GM18870 (cell line): ENCODE results near the gene HAPLN2.

Source experiments
- ATAC-seq: cut with Tn5 transposase; IDR thresholded peaks from one replicate; pipeline ENCODE4 v1.9.1; 2021; ENCODE audit warnings: moderate library complexity; ENCODE audit not compliant: unreplicated experiment

HAPLN2 gene

GRCh38 chr1:156659988-156660751 is 41.0 kb downstream of the HAPLN2 start:
- no peak for ATAC-seq

DNA sequence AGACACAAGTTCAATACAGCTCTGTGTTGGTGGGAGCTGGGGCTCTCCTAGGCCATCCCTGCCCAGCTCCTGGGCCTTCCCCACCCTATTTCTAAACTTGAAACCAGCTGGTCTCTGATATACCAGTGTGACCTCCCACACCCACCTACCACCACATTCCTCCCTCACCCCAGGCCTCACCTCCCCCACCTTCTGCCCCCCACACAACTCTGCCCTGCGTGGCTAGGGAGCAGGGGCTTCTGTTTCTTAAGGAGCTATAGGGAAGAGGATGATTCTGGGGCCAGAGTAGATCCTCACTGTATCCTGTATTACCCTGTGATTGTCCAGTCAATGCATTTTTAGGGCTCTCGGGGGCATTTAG is 41.5 kb downstream of the HAPLN2 start:
- ATAC-seq: no peak

DNA sequence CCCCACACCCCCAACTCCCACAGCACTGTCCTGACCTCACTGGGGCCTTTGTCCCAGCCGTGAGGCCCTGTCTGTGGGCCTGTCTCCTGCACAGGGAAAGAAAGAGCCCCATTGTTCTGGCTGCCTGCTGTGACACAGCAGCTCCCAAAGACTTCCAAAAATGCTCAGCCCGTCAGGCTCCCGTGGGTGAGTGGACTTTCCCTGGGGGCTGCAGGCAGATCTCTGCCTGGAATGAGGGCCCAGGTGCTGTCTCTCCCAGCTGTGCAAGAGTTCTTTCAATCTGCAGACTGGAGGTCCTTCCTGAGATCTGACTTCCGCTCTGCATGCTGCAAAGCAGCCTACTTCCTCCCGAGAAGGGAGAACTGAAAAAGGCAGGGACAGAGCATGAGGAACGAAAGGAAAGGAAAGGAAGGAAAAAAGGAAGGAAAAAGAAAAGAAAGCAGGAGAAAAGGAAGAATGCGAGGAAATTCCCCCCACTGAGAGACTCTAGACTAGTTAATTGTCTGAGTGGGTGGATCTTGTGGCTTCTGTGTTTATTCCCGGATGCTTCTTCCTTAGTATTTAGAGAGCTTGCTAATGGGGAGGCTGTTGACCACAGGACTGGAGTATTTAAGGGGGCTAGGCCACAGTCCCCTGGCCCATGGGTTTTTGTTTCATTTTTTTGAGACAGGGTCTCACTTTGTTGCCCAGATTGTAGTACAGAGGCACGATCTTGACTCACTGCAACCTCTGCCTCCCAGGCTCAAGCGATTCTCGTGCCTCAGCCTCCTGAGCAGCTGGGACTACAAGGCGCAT is 43.0 kb downstream of the HAPLN2 start:
- no peak for ATAC-seq

DNA sequence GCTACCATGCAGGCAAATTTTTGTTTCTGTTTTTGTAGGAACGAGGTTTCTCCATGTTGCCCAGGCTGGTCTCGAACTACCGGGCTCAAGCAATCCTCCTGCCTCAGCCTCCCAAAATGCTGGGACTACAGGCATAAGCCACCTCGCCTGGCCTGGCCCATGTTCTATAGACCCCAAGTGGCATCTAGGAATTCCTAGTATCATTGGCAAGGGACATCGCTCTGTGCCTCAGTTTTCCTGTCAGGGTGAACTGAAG is 43.5 kb downstream of the HAPLN2 start:
- ATAC-seq: no peak

DNA sequence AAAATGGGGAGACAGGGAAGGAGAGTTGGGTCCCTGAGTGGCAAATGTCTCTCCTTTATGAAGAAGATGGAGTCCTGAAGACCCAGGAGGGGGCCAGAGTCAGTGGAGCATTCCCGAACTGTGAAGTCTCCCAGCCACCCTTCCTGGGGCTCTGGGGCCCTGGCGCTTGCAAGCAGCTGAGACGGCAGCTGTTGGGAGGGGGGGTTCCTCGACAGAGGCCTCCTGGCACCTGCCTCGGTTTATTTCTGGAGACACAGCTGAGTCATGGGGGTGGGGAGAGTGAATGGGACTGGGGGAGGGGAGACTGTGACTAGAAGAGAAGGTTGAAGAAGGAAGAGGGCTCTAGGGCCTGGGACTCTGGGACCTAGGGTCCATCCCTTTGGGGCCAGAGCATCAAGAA is 44.0 kb downstream of the HAPLN2 start:
- ATAC-seq: no peak

DNA sequence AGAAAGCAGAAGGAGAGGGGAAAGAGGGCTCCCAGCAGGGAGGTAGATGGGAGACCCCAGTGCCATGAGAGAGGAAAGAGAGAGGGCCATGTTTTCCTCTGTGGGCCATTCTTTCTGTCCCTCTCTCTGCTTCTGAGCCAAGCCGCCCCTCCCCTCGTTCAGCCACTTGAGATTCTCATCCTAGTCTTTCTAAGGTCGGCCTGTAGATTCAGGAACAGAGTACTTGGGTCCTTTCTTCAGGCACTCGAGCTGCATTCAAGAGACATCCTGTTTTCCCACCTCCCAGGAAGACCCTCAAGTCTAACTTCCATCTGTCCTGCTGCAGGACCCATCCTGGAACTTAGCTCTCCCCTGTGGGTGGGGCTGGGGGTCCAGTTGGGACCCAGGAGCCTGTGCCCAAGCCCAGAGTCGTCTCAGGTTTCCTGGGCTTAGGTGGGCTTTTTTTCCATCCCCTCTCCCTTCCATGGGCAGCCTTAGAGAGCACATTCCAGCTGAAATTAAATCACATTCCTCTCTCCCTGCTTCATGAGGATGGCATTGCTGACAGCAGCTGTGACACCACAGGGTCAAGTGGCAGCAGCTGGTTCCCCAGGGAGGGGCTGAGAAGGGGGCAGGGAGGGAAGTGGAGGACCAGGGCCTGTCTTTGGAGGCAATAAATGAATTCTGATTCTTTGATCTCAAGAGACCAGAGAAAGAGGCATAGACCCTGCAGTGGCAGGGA is 45.0 kb downstream of the HAPLN2 start:
- ATAC-seq: no peak

GRCh38 chr1:156664767-156665411 is 45.7 kb downstream of the HAPLN2 start:
- ATAC-seq: no peak

- ATAC-seq: no peak
Measured at GRCh38 chr1:156665539-156665938, 46.3 kb downstream of the HAPLN2 start.

DNA sequence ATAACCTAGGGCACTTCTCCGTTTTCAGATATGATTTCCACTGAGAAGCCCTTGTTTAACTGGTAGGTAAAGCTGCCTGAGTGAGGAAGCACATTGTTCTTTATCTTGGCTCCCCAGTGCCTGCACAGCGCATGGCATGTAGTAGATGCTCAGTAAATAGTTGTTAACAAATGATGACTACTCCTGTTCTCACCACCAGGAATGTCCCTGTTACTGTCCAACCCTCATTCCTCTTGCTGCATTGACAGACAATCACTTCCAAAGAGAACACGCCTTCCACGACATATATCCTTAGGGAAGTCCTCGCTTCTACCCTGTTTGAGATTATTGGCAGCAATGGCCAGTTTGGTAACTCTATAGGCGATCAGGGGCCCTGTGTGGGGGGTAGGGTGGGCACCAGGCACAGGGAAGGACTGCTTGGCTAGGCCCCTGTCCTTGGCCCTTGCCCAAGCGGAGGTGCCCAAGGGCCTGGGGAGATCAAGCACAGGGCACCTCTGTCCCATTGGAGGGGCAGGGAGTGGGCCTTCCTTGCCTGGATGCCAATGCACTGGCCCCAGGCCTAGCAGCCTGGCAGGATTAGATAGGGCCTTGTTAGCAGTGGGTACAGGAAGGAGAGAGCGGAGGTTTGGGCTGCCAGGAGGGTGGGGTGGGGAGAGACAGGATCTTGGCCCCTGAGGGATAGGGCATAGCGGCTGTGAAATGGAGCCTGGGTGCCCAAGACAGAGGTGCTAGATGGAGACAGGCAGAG is 47.8 kb downstream of the HAPLN2 start:
- no peak for ATAC-seq

DNA sequence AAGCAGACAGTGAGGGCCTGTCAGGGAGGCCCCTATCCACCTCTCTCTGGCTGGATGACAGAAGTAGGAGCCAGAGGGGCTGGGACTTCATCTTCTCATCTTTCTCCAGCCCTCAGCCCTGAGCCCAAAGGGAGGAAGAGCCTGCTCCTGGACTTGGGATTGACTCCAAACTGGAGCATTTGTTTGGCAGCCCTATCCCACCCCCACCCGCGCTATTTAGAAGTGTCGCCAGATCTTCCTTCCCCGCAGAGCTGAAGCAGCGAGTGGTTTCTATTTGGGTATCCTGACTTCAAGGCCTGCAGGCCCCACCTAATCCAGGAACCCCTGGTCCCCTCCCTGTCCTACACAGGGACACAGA is 48.4 kb downstream of the HAPLN2 start:
- ATAC-seq: no peak

- no peak for ATAC-seq
Measured at GRCh38 chr1:156667968-156668709, 48.9 kb downstream of the HAPLN2 start.

- ATAC-seq: no peak
Measured at GRCh38 chr1:156668801-156669637, 49.8 kb downstream of the HAPLN2 start.

GRCh38 chr1:156669794-156670193 is 50.6 kb downstream of the HAPLN2 start:
- no peak for ATAC-seq

DNA sequence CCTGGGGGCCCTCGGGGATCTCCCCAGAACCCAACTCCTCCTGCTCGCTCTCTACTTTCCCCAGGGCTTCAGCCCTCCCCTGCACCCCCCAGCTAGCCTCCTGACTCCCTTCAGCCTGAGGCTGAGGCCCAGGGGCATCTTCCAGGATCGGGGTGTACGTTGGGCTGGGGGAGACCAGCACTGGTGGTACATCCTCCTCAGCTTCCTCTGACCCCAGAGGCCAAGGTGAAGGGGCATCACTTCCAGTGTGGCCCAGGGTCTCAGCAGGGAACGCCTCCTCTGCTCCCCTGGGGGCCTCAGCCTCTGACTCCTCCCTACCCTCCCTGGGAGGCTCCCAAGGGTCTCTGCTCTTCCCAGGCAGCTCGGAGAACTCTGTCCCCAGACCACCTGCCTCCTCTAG is 51.1 kb downstream of the HAPLN2 start:
- no peak for ATAC-seq

DNA sequence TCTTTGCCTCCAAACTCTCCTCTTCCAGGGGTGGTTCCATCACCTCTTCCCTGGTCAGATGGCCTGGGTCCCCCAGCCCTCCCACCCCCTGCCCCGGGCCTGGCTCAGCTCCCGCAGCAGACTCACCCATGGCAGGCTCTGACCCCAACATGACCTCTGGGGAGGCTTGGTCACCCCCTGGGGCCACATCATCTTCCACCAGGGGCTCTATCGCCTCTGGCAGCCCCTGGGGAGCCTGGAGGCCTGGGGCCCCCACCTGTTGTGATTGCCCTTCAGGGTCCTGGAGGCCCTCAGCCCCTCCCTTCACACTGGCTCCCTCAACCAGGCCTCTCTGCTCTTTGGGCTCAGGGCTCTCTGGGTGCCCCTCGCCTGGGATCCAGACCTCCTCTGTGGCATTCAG is 51.6 kb downstream of the HAPLN2 start:
- no peak for ATAC-seq

GRCh38 chr1:156671804-156672203 is 52.6 kb downstream of the HAPLN2 start:
- ATAC-seq: no peak

GRCh38 chr1:156673387-156674121 is 54.3 kb downstream of the HAPLN2 start:
- no peak for ATAC-seq
